IMR-90 (cell line): ENCODE results near the gene ARAP3. TPM values are rescaled to one million over a fixed set of nuclear protein-coding genes. Genes with fewer than 3 reads are reported as not detected.

Experiments used
- ATAC-seq: fragments of 200-7000 bp; cut with Tn5 transposase; 2 replicates; pipeline ENCODE4 v1.9.1; 2020; ENCODE audit warnings: low read depth, mild to moderate bottlenecking, moderate library complexity
- BruUV-seq: library from RNA; stranded (reverse); fragments of 400-500 nt; replicated peaks from 2 replicates; lab custom pipeline; 2021; lab: Mats Ljungman, UMichigan
- CTCF ChIA-PET: fragments of 300-600 bp; formaldehyde crosslinking; extraction: SDS; loops from one replicate; lab custom pipeline; 2021; ENCODE audit warnings: antibody characterized with exemption; lab: Yijun Ruan, JAX
- POLR2A ChIA-PET: fragments of 300-600 bp; sonication (Branson Sonifier 250); formaldehyde crosslinking; loops from one replicate; lab custom pipeline; 2022; ENCODE audit warnings: antibody characterized with exemption; ENCODE audit not compliant: unreplicated experiment; lab: Charles Lee
- DNase-seq: peaks from one replicate; pipeline ENCODE4 v3.0.0; 2013
- H2AFZ ChIP-seq: replicated peaks from 2 replicates; pipeline ENCODE3; 2013; ENCODE audit warnings: low read length, mild to moderate bottlenecking; ENCODE audit not compliant: poor library complexity
- H2AK5ac ChIP-seq: 2 replicates; pipeline ENCODE4 v1.6.1; 2013; ENCODE audit warnings: low read depth, low read length, inconsistent platforms
- H2AK9ac ChIP-seq: replicated peaks from 2 replicates; pipeline ENCODE3; 2013; ENCODE audit warnings: mild to moderate bottlenecking, low read depth, low read length, moderate library complexity; ENCODE audit not compliant: poor library complexity
- H2BK120ac ChIP-seq: 2 replicates; pipeline ENCODE4 v1.6.1; 2013; ENCODE audit warnings: low read depth, low read length, inconsistent platforms
- H2BK15ac ChIP-seq: 3 replicates; pipeline ENCODE4 v1.6.1; 2013; ENCODE audit warnings: low read depth, low read length, inconsistent platforms
- H2BK20ac ChIP-seq: 2 replicates; pipeline ENCODE4 v1.6.1; 2013; ENCODE audit warnings: low read depth, mild to moderate bottlenecking, inconsistent platforms, low read length, moderate library complexity
- H2BK5ac ChIP-seq: 2 replicates; pipeline ENCODE4 v1.6.1; 2013; ENCODE audit warnings: mild to moderate bottlenecking, low read depth, low read length, inconsistent platforms; ENCODE audit not compliant: poor library complexity, severe bottlenecking
- H3K14ac ChIP-seq: replicated peaks from 2 replicates; pipeline ENCODE4 v1.6.1; 2013; ENCODE audit warnings: low read depth, low read length, inconsistent platforms
- H3K18ac ChIP-seq: 2 replicates; pipeline ENCODE4 v1.6.1; 2013; ENCODE audit warnings: low read depth, low read length, control low read depth
- H3K23ac ChIP-seq: 2 replicates; pipeline ENCODE4 v1.6.1; 2013; ENCODE audit warnings: low read depth, low read length, inconsistent platforms
- H3K27ac ChIP-seq: 2 replicates; pipeline ENCODE4 v1.5.1; 2013; ENCODE audit warnings: mild to moderate bottlenecking, control low read depth, low read length; ENCODE audit not compliant: insufficient read depth
- H3K27me3 ChIP-seq: 2 replicates; pipeline ENCODE4 v1.6.1; 2013; ENCODE audit warnings: low read length; ENCODE audit not compliant: control insufficient read depth, insufficient read depth
- H3K36me3 ChIP-seq: 2 replicates; pipeline ENCODE4 v1.6.1; 2013; ENCODE audit warnings: low read length, mixed read lengths; ENCODE audit not compliant: control insufficient read depth, insufficient read depth
- H3K4ac ChIP-seq: 2 replicates; pipeline ENCODE4 v1.6.1; 2013; ENCODE audit warnings: low read depth, low read length, inconsistent platforms
- H3K4me1 ChIP-seq: 2 replicates; pipeline ENCODE4 v1.6.1; 2013; ENCODE audit warnings: low read length, mixed read lengths; ENCODE audit not compliant: control insufficient read depth, insufficient read depth
- H3K4me2 ChIP-seq: 2 replicates; pipeline ENCODE4 v1.6.1; 2013; ENCODE audit warnings: low read depth, mild to moderate bottlenecking, control low read depth, low read length, moderate library complexity
- H3K4me3 ChIP-seq: 2 replicates; pipeline ENCODE4 v1.5.1; 2013; ENCODE audit warnings: low read depth, mild to moderate bottlenecking, control low read depth, low read length, moderate library complexity; ENCODE audit not compliant: insufficient read depth
- H3K56ac ChIP-seq: 2 replicates; pipeline ENCODE4 v1.6.1; 2013; ENCODE audit warnings: low read length, inconsistent platforms; ENCODE audit not compliant: insufficient read depth; ENCODE audit errors: extremely low read depth
- H3K79me1 ChIP-seq, 2 experiments: 2 replicates each; pipeline ENCODE4 v1.6.1; 2013; ENCODE audit warnings: low read length in 2 of 2, inconsistent platforms in 1 of 2, low read depth in 1 of 2
- H3K9ac ChIP-seq: 2 replicates; pipeline ENCODE4 v1.6.1; 2013; ENCODE audit warnings: low read depth, low read length, control low read depth
- H3K9me1 ChIP-seq: 2 replicates; pipeline ENCODE4 v1.6.1; 2013; ENCODE audit warnings: low read length, inconsistent platforms; ENCODE audit not compliant: insufficient read depth
- H3K9me3 ChIP-seq: 2 replicates; pipeline ENCODE4 v1.6.1; 2013; ENCODE audit warnings: low read length; ENCODE audit not compliant: control insufficient read depth, insufficient read depth
- H4K20me1 ChIP-seq: 2 replicates; pipeline ENCODE4 v1.6.1; 2013; ENCODE audit warnings: low read length, inconsistent platforms; ENCODE audit not compliant: insufficient read depth
- H4K5ac ChIP-seq: 2 replicates; pipeline ENCODE4 v1.6.1; 2013; ENCODE audit warnings: mild to moderate bottlenecking, low read depth, low read length, control low read depth
- H4K8ac ChIP-seq, 2 experiments: 2 replicates each; pipeline ENCODE4 v1.6.1; 2013; ENCODE audit warnings: low read depth in 2 of 2, low read length in 2 of 2, control low read depth in 1 of 2, inconsistent platforms in 1 of 2
- H4K91ac ChIP-seq: 2 replicates; pipeline ENCODE4 v1.6.1; 2013; ENCODE audit warnings: low read depth, low read length, inconsistent platforms; ENCODE audit not compliant: insufficient read depth
- BHLHE40 ChIP-seq: fragments of 150-350 bp; IDR thresholded peaks from 2 replicates; pipeline ENCODE4 v1.6.1; 2016; ENCODE audit warnings: mild to moderate bottlenecking, low read depth, low read length
- CEBPB ChIP-seq: IDR thresholded peaks from 2 replicates; pipeline ENCODE4 v1.6.1; 2012; ENCODE audit warnings: low read depth, low read length, improper control_type of control experiment
- CHD1 ChIP-seq: IDR thresholded peaks from 2 replicates; pipeline ENCODE4 v1.6.1; 2012; ENCODE audit warnings: low read depth, low read length, improper control_type of control experiment
- CTCF ChIP-seq: conservative IDR thresholded peaks from 2 replicates; pipeline ENCODE4 v1.5.1; 2012; ENCODE audit warnings: mild to moderate bottlenecking, low read depth, low read length, improper control_type of control experiment
- ELK1 ChIP-seq: fragments of 150-350 bp; IDR thresholded peaks from 2 replicates; pipeline ENCODE4 v1.6.1; 2016; ENCODE audit warnings: low read depth, mild to moderate bottlenecking, low read length, moderate library complexity, borderline replicate concordance
- FOS ChIP-seq: fragments of 150-350 bp; IDR thresholded peaks from 2 replicates; pipeline ENCODE4 v1.6.1; 2016; ENCODE audit warnings: low read depth, low read length
- MAFK ChIP-seq: IDR thresholded peaks from 2 replicates; pipeline ENCODE4 v1.6.1; 2012; ENCODE audit warnings: low read depth, low read length, improper control_type of control experiment
- MAZ ChIP-seq: IDR thresholded peaks from 2 replicates; pipeline ENCODE4 v1.6.1; 2012; ENCODE audit warnings: low read depth, mild to moderate bottlenecking, low read length, improper control_type of control experiment, moderate library complexity, borderline replicate concordance
- MXI1 ChIP-seq: IDR thresholded peaks from 2 replicates; pipeline ENCODE4 v1.6.1; 2012; ENCODE audit warnings: low read depth, mild to moderate bottlenecking, low read length, moderate library complexity, borderline replicate concordance
- NFE2L2 ChIP-seq: fragments of 150-350 bp; IDR thresholded peaks from 2 replicates; pipeline ENCODE4 v1.6.1; 2016; ENCODE audit warnings: low read depth, mild to moderate bottlenecking, low read length
- POLR2A ChIP-seq: IDR thresholded peaks from 2 replicates; pipeline ENCODE4 v1.6.1; 2012; ENCODE audit warnings: mild to moderate bottlenecking, low read depth, low read length
- RAD21 ChIP-seq: IDR thresholded peaks from 2 replicates; pipeline ENCODE4 v1.6.1; 2012; ENCODE audit warnings: low read length, improper control_type of control experiment
- RCOR1 ChIP-seq: IDR thresholded peaks from 2 replicates; pipeline ENCODE4 v1.6.1; 2012; ENCODE audit warnings: mild to moderate bottlenecking, low read length, improper control_type of control experiment; ENCODE audit not compliant: insufficient replicate concordance
- RFX5 ChIP-seq: IDR thresholded peaks from 2 replicates; pipeline ENCODE4 v1.8.0; 2012; ENCODE audit warnings: low read depth, mild to moderate bottlenecking, low read length, moderate library complexity
- SMC3 ChIP-seq: fragments of 150-350 bp; IDR thresholded peaks from 2 replicates; pipeline ENCODE4 v1.6.1; 2016; ENCODE audit warnings: low read depth, mild to moderate bottlenecking, antibody characterized with exemption, low read length, moderate library complexity
- USF2 ChIP-seq: fragments of 150-350 bp; IDR thresholded peaks from 2 replicates; pipeline ENCODE4 v1.6.1; 2017; ENCODE audit warnings: mild to moderate bottlenecking, antibody characterized with exemption, low read length, low read depth
- WGBS, 2 experiments: methylation state at CpG; one replicate each; pipeline versions ENCODE4 v1.1.5 to v1.1.7; 2013; ENCODE audit warnings: missing lambda C conversion rate in 2 of 2; ENCODE audit not compliant: insufficient read length in 1 of 2; ENCODE audit errors: extremely low coverage in 2 of 2; 5-methylcytosine and 5-hydroxymethylcytosine counted together
- dilution Hi-C: fragments of 300-500 bp; cut with HindIII; formaldehyde crosslinking; loops from one replicate; pipeline ENCODE4 v1.14.3; 2018; ENCODE audit warnings: low sequenced_read_pairs; ENCODE audit not compliant: unreplicated experiment
- in situ Hi-C: fragments of 300-500 bp; cut with MboI; formaldehyde crosslinking; loops from 3 replicates; pipeline ENCODE4 v1.14.3; 2019; ENCODE audit warnings: low sequenced_read_pairs, inconsistent platforms, mixed read lengths
- intact Hi-C: fragments of 100-400 bp; cut with micrococcal nuclease; formaldehyde crosslinking; loops from 2 replicates; pipeline ENCODE4 v1.10.0; 2022
- polyA plus RNA-seq, 3 experiments: library from polyadenylated mRNA; depleted of rRNA; stranded (reverse); fragments of >200 nt; gene quantifications; 2 replicates each; pipeline ENCODE4 v1.2.3, GENCODE V29; 2012; ENCODE audit warnings: low replicate concordance in 1 of 3
- total RNA-seq: library from RNA; depleted of rRNA; stranded (reverse); fragments of >200 nt; gene quantifications from 2 replicates; pipeline ENCODE4 v1.2.3, GENCODE V29; 2012

Gene ARAP3
- total and polyA plus RNA-seq, 2 of the 4 experiments (the other 2 are of a cell fraction) = 2.2 to 6.9 TPM

GRCh38 chr5:141714542-141715310, 32.7 kb upstream of the ARAP3 start:
- no peak overlapping the region for H2AFZ ChIP-seq
- no peak overlapping the region for H3K9ac ChIP-seq
- H3K4me2 ChIP-seq = no peak overlapping the region
- H2BK5ac ChIP-seq = no peak overlapping the region
- no peak overlapping the region for H2AK9ac ChIP-seq
- no peak overlapping the region for H2BK15ac ChIP-seq
- H3K4me1 ChIP-seq = no peaks in the 10 kb centered on the region
- H3K9me1 ChIP-seq = no peaks in the 10 kb centered on the region
- peaks cover 56% of the 10 kb centered on the region for H3K27me3 ChIP-seq
- CTCF ChIA-PET = no interaction called here
- TF ChIP-seq CHD1 (no peak), RAD21 (no peak), POLR2A (no peak), NFE2L2 (no peak), SMC3 (no peak), ELK1 (no peak), USF2 (no peak), BHLHE40 (no peak), MXI1 (no peak), CEBPB (no peak), CTCF (no peak), MAFK (no peak), RFX5 (no peak), RCOR1 (no peak), FOS (no peak), MAZ (no peak)
- no peak overlapping the region for H2AK5ac ChIP-seq
- dilution Hi-C loops = no loop called here
- H4K91ac ChIP-seq = no peak overlapping the region
- no peak overlapping the region for H4K5ac ChIP-seq
- H3K18ac ChIP-seq = no peak overlapping the region
- no TSS peak for BruUV-seq
- no peak overlapping the region for H2BK120ac ChIP-seq
- WGBS, 2 experiments = no CpG with 5 or more reads among the region's 1 CpG
- H3K36me3 ChIP-seq = no peaks in the 10 kb centered on the region
- no peak overlapping the region for H3K23ac ChIP-seq
- H3K14ac ChIP-seq = no peak overlapping the region
- no peak overlapping the region for H3K4ac ChIP-seq
- H3K27ac ChIP-seq = no peak overlapping the region
- H3K4me3 ChIP-seq = no peak overlapping the region
- H2BK20ac ChIP-seq = no peak overlapping the region
- ATAC-seq (no peak), DNase-seq (no peak)
- H3K56ac ChIP-seq = no peak overlapping the region
- H4K20me1 ChIP-seq = no peaks in the 10 kb centered on the region
- in situ Hi-C loops = no loop called here
- no peaks in the 10 kb centered on the region for H3K9me3 ChIP-seq
- H3K79me1 ChIP-seq = no peaks in the 10 kb centered on the region
- intact Hi-C loops = no loop called here
- no peak overlapping the region for H4K8ac ChIP-seq
- POLR2A ChIA-PET = no interaction called here
